Mesothelial cell of epicardium (in vitro differentiated cells): Measurements from ENCODE around the gene EML6. TPM values are rescaled to one million over a fixed set of nuclear protein-coding genes. Genes with fewer than 3 reads are reported as not detected.

Source experiments
- DNase-seq, 2 experiments: peaks; one replicate each; pipeline ENCODE4 v3.0.0; 2021; ENCODE audit warnings: low spot score in 2 of 2; ENCODE audit not compliant: unreplicated experiment in 2 of 2
- H3K27ac Mint-ChIP-seq: 2 replicates; pipeline ENCODE4 v1.8.0; 2021; ENCODE audit warnings: mixed read lengths
- H3K27me3 Mint-ChIP-seq: 2 replicates; pipeline ENCODE4 v1.8.0; 2021; ENCODE audit warnings: low read depth, mixed read lengths
- H3K36me3 Mint-ChIP-seq: 2 replicates; pipeline ENCODE4 v1.8.0; 2021; ENCODE audit warnings: mixed read lengths
- H3K4me1 Mint-ChIP-seq: 2 replicates; pipeline ENCODE4 v1.8.0; 2021; ENCODE audit warnings: mixed read lengths
- H3K4me3 Mint-ChIP-seq: 2 replicates; pipeline ENCODE4 v1.8.0; 2021; ENCODE audit warnings: mild to moderate bottlenecking, moderate library complexity, mixed read lengths
- H3K9me3 Mint-ChIP-seq: 2 replicates; pipeline ENCODE4 v1.8.0; 2021; ENCODE audit warnings: mixed read lengths
- total RNA-seq: library from RNA; stranded (reverse); gene quantifications from 3 replicates; pipeline ENCODE4 v1.2.1, GENCODE V29; 2021
- TF ChIP-seq, protein P1 (sequence below): fragments of 200-600 bp; sonication (generic); IDR thresholded peaks from one replicate; pipeline ENCODE4 v1.5.0; 2021; ENCODE audit warnings: antibody characterized with exemption; ENCODE audit not compliant: unreplicated experiment

Gene EML6
- total RNA-seq, 1 donor from 2014 or later = 2.3 TPM

DNA sequence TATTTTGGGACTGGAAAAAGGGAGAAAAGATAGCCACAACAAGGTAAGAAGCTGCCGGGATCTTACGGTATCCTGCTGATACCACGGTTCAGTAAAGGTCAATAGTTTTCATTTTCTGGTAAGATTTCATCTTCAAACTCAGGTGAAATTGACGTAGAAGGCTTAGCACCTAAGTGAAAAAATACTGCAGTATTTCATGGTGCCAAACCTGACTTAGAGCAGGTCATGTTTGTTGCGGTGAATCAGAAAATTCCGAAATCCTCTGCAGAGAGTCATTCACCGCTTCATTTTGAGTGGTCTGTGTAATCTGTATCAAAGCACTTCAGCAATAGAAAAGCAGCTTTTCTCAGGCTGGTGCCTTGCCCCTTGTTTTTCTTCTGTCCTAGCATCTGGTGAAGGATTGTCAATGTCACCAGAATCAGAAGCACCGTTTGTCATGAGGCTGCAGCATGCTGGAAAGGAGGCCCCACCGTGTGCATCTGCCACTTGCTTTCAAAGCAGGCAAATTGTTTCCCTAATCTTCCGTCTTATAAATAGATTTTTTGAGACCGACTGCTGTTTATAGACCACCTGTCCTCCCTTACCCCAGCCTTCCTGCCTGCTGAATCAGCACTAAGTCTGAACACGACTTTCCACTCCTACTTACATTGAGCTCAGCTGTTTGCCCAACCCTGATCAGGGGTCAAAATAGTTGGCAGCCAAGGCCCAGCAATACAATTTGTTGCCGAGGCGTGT is 156.3 kb downstream of the EML6 start:
- TF ChIP-seq, protein P1, sequence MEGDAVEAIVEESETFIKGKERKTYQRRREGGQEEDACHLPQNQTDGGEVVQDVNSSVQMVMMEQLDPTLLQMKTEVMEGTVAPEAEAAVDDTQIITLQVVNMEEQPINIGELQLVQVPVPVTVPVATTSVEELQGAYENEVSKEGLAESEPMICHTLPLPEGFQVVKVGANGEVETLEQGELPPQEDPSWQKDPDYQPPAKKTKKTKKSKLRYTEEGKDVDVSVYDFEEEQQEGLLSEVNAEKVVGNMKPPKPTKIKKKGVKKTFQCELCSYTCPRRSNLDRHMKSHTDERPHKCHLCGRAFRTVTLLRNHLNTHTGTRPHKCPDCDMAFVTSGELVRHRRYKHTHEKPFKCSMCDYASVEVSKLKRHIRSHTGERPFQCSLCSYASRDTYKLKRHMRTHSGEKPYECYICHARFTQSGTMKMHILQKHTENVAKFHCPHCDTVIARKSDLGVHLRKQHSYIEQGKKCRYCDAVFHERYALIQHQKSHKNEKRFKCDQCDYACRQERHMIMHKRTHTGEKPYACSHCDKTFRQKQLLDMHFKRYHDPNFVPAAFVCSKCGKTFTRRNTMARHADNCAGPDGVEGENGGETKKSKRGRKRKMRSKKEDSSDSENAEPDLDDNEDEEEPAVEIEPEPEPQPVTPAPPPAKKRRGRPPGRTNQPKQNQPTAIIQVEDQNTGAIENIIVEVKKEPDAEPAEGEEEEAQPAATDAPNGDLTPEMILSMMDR = no peak
- Mint-ChIP-seq H3K4me3 (no peak overlapping the region), H3K9me3 (no peaks in the 10 kb centered on the region), H3K36me3 (no peaks in the 10 kb centered on the region), H3K27me3 (peaks cover 2% of the 10 kb centered on the region), H3K27ac (no peak overlapping the region), H3K4me1 (peaks cover 2% of the 10 kb centered on the region)
- DNase-seq = no peak

DNA sequence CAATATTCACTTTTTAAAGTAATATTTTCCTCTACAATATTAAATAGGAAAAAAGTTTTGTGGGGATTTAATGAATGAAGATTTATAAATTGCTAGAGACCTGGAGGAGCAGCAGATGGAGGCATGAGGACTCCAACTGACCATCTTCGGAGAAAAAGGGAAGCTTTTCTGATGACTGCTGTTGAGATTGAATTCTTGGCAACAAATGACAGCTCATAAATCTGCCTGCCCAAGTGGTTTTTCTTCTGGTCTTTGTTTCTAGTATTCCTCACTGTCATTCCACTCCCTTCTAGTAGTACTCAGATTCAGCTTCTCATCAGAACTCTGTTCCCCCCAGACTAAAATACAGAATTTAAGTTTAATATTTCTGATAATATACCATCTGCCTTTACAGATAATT is 157.0 kb downstream of the EML6 start:
- no peak overlapping the region for H3K27ac Mint-ChIP-seq
- H3K4me3 Mint-ChIP-seq = no peak overlapping the region
- no peaks in the 10 kb centered on the region for H3K36me3 Mint-ChIP-seq
- H3K27me3 Mint-ChIP-seq = peaks cover 2% of the 10 kb centered on the region
- TF ChIP-seq, protein P1 = no peak
- no peaks in the 10 kb centered on the region for H3K9me3 Mint-ChIP-seq
- DNase-seq = no peak
- H3K4me1 Mint-ChIP-seq = peaks cover 2% of the 10 kb centered on the region

DNA sequence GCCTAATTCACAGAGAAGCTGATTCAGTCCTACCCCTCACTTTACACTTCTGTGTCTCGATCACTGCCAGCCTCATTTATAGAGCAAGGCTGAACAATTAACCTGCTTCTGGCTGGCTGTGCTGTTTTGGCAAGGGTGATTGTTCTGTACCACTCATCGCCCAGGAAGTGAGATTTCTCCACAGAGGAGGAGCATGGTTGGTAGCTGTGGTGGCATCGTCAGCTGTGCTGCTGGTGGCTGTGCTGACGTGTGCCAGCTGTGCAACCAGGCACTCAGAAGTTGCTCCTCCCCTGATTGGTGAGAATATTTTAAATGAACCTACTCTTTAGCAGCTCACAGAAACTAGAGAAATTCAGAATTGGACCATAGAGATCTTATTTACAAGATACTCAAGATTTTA is 158.3 kb downstream of the EML6 start:
- no peaks in the 10 kb centered on the region for H3K36me3 Mint-ChIP-seq
- H3K27ac Mint-ChIP-seq = no peak overlapping the region
- no peak for DNase-seq
- H3K9me3 Mint-ChIP-seq = no peaks in the 10 kb centered on the region
- TF ChIP-seq, protein P1 = no peak
- peaks cover 2% of the 10 kb centered on the region for H3K27me3 Mint-ChIP-seq
- H3K4me1 Mint-ChIP-seq = peaks cover 2% of the 10 kb centered on the region
- H3K4me3 Mint-ChIP-seq = no peak overlapping the region

DNA sequence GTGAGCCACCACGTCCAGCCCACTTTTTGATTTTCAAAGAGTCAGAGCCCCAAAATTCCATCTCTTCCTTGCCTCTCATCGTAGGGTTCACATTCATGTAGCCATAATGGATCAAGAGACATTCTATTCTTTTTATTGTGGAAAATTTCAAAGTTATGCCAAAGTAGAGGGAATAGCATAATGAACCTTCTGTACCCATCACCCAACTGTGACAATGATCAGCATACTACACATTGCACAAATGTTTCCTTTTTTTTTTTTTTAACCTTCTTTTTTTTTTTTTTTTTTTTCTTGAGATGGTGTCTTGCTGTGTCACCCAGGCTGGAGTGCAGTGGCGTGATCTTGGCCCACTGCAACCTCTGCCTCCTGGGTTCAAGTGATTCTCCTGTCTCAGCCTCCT is 162.4 kb downstream of the EML6 start:
- Mint-ChIP-seq H3K27me3 (peaks cover 15% of the 10 kb centered on the region), H3K36me3 (no peaks in the 10 kb centered on the region), H3K4me1 (no peaks in the 10 kb centered on the region), H3K4me3 (no peak overlapping the region), H3K9me3 (peaks cover 18% of the 10 kb centered on the region), H3K27ac (no peak overlapping the region)
- TF ChIP-seq, protein P1 = no peak
- DNase-seq = no peak

DNA sequence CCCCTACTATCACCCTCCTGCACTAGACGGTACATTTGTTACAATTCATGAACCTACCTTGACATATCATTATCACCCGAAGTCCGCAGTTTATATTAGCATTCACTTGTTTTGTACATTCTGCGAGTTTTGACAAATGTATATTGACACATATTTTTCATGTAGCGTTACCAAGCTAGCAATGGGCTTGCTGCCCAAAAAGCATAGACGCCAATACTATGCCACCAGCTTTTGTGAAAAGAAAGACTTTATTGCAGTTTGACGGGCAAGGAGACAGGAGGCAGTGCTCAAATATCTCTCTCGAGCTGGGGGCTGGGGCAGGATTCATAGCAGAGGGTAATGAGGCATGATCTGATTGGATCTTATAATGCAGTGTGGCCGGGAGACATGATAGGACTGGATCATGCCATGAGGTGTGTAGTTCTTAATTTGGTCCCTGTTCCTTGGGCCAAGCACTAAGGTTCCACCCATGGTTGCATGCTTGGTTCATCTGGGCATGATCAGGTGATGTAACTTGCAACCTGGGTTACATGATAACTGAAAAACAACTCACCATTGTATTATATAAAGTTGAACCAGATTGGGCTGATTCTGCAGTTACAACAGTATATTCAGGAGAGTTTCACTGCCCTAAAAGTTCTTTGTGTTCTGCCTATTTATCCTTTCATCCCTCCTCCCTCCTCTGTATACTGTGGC is 164.5 kb downstream of the EML6 start:
- no peak overlapping the region for H3K4me3 Mint-ChIP-seq
- peaks cover 18% of the 10 kb centered on the region for H3K9me3 Mint-ChIP-seq
- H3K27ac Mint-ChIP-seq = no peak overlapping the region
- TF ChIP-seq, protein P1 = no peak
- peaks cover 15% of the 10 kb centered on the region for H3K27me3 Mint-ChIP-seq
- no peaks in the 10 kb centered on the region for H3K36me3 Mint-ChIP-seq
- no peaks in the 10 kb centered on the region for H3K4me1 Mint-ChIP-seq
- DNase-seq = no peak
